ENCODE results near the gene ABCC1.
"Not testable (repeated sequence)": the region's sequence is repeated elsewhere in the genome, so short reads cannot be mapped to it uniquely, and the experiment has no call there.

The ABCC1 gene

GRCh38 chr16:16086653-16087446, 137.4 kb downstream of the ABCC1 start:
- DNase-seq: no peak

DNA sequence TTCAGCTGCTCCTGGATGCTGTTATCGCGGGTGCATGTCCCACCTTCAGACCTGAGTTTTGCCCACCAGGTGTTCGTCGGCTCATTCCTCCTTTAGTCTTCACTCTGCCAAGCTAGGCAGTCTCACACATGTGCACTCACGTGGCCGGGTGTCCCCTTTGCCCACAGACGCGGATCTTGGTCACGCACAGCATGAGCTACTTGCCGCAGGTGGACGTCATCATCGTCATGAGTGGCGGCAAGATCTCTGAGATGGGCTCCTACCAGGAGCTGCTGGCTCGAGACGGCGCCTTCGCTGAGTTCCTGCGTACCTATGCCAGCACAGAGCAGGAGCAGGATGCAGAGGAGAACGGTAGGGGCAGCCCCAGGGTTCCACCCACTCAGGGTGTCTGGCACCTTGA, 140.8 kb downstream of the ABCC1 start:
- no peak for DNase-seq

DNA sequence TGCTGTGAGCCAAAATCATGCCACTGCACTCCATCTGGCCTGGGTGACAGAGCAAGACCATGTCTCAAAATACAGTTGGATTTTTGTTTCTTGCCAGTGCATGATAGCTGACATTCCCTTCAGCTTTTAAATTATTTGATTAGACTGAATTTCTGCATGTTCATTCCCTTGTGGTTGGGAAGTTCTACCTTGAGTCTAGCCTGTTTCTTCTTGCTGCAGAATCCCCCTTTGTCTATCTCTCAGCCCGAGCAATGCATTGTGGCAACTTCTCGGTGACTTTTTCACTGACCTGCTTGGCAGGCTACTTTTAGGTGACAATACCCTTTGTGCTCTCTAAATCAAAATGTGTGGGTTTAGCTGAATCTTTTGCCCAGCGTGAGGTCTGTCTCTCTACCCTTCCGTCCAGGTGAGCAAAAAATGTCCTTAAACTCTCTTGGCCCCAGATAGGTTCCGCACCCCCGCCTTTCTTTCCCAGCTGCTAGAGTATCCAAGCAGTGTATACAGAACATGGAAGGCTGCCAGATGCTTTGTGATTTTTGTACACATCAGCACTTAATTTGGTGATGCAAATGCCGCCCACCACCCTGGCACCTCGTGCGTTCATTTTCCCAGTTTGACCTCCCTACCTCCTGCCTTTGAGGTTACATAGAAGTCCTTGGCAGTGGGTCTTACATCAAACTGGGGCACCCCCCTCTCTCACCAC, 143.7 kb downstream of the ABCC1 start:
- DNase-seq: no peak

DNA sequence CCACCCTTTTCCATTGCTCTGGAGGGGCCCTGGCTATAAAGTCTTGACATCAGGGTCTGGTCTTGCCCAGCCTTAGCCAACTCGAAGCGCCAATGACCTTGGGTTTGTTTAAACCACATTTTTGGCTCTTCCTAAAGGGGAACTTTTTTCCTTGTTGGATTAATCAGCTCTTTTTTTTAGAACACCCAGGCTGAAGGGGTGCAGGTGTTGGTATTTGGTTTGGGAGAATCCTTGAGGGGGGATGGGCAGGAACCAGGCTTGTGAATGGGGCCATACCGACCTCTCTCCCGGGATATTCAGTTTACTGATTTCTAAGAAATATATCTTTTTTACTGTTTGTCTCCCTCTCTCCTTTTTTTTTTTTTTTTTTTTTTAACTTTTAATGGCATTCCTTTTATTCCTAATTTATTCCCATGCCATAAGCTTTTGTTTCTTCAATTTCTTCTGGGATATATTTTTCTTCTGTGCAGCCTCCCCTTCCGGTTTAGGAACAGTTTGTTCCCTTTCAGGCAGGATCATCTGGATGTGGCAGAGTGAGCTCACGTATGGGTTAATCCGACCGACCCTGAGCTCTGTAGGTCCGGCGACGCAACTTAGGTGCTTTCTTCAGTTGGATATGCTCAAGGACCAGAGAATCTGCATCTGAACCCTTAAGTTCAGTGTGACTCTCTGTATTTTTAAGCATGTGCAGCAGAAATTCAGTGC, 144.4 kb downstream of the ABCC1 start:
- DNase-seq: no peak

DNA sequence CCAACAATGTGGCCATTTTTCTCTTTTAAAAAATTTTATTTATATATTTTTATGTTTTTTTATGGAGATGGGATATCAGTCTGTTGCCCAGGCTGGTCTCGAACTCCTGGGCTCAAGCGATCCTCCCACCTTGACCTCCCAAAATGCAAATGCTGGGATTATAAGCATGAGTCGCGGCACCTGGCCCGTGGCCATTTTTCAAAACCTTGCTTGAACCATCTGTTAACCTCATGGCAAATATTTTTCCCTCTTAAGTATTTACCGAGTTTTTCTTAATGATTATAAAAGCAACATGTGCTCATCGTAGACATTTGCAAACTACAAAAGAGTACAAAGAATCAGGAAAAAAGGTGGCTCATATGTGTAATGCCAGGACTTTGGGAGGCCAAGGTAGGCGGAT, 146.2 kb downstream of the ABCC1 start:
- DNase-seq: no peak

GRCh38 chr16:16096121-16096857, 146.9 kb downstream of the ABCC1 start:
- no peak for DNase-seq

DNA sequence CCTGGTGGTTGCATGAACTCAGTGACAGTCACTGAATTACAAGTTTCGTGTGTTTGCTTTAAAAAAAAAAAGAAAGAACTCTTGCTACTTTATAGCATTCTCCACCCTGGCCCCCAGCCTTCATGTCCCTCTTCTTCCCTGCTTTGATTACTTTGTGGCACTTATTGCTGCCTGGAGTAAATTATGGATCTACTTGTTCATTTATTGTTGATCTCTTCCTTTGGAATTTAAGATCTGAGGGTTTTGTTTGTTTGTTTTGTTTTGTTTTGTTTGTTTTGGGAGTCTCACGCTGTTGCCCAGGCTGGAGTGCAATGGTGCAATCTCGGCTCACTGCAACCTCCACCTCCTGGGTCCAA, 147.4 kb downstream of the ABCC1 start:
- no peak for DNase-seq

GRCh38 chr16:16099320-16099719, 149.9 kb downstream of the ABCC1 start:
- no peak for DNase-seq

DNA sequence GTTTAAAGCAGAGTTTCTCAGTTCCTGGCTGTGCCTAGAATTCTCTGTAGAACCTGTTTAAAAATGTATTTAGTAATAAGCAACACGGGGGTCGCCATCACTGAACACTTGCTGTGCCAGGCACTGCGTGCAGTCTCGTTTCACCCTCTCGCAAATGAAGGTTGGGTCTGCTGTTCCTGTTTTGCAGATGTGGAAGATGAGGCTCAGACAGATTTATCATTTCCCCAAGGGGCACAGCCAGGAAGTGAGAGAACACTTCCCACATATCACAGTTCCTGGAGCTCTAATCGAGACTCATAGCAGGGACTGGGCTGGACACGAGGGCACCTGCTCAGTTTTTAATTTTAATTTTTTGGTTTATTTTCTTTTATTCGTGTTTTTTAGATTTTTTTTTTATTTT, 151.2 kb downstream of the ABCC1 start:
- no peak for DNase-seq

GRCh38 chr16:16101585-16101984, 152.2 kb downstream of the ABCC1 start:
- no peak for DNase-seq

GRCh38 chr16:16102738-16103137, 153.3 kb downstream of the ABCC1 start:
- no peak for DNase-seq

- not testable (repeated sequence) for DNase-seq
Observed at GRCh38 chr16:16104132-16104803, 154.9 kb downstream of the ABCC1 start.

- not testable (repeated sequence) for DNase-seq
Observed at GRCh38 chr16:16104804-16105141, 155.4 kb downstream of the ABCC1 start.

- DNase-seq: no peak
Observed at GRCh38 chr16:16105646-16106045, 156.2 kb downstream of the ABCC1 start.

- no peak for DNase-seq
Observed at GRCh38 chr16:16106466-16106865, 157.1 kb downstream of the ABCC1 start.

DNA sequence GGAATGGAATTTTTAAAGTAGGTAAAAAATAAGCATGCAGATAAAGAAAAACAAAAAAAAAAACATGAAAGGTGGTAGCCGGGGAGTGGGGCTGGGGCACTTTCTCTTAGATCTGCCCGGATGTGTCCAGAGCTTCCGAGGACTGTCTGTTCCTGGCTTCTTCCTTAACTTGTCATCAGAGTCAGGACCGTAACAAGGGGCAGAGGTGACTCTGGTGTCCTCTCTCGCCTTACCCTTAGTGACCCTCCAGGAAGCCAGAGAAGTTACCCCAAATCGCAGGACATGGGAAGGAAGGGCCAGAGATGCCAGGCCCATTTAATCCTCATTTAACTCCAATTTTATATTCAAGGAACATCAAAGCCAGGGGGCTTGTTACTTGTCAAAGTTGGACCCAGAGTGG, 158.4 kb downstream of the ABCC1 start:
- DNase-seq: no peak

- no peak for DNase-seq
Observed at GRCh38 chr16:16108759-16109158, 159.3 kb downstream of the ABCC1 start.

GRCh38 chr16:16109453-16110110, 160.2 kb downstream of the ABCC1 start:
- DNase-seq: no peak

GRCh38 chr16:16110111-16110490, 160.7 kb downstream of the ABCC1 start:
- DNase-seq: no peak

GRCh38 chr16:16111639-16112038, 162.2 kb downstream of the ABCC1 start:
- no peak for DNase-seq

GRCh38 chr16:16112450-16113053, 163.1 kb downstream of the ABCC1 start:
- DNase-seq: no peak

- DNase-seq: no peak
Observed at GRCh38 chr16:16113076-16113475, 163.7 kb downstream of the ABCC1 start.

All from NCI-H1436 (cell line).